Measurements from ENCODE around the gene C12orf75.

C12orf75 gene

GRCh38 chr12:105418229-105418628 is 87.7 kb downstream of the C12orf75 start:
- DNase-seq (ENCODE audit: low read depth, low spot score): no peak

- DNase-seq (ENCODE audit: low read depth, low spot score): no peak
Observed at GRCh38 chr12:105418821-105419291, 88.4 kb downstream of the C12orf75 start.

- DNase-seq (ENCODE audit: low read depth, low spot score): no peak
Observed at GRCh38 chr12:105419606-105420005, 89.1 kb downstream of the C12orf75 start.

GRCh38 chr12:105420046-105420445 is 89.6 kb downstream of the C12orf75 start:
- no peak for DNase-seq (ENCODE audit: low read depth, low spot score)

GRCh38 chr12:105420659-105421240 is 90.3 kb downstream of the C12orf75 start:
- no peak for DNase-seq (ENCODE audit: low read depth, low spot score)

All from iPS DF 19.7 (cell line).